NB4 (cell line): Measurements from ENCODE around the gene PLEKHM2.

Experiments
- CTCF ChIP-seq: IDR thresholded peaks from one replicate; pipeline ENCODE4 v1.5.1; 2012; ENCODE audit warnings: low read depth, low read length
- MAX ChIP-seq: IDR thresholded peaks from 2 replicates; pipeline ENCODE4 v1.6.1; 2011; ENCODE audit warnings: low read depth, low read length
- MYC ChIP-seq: IDR thresholded peaks from 2 replicates; pipeline ENCODE4 v1.6.1; 2011; ENCODE audit warnings: low read depth, low read length
- POLR2A ChIP-seq: IDR thresholded peaks from 2 replicates; pipeline ENCODE4 v1.6.1; 2011; ENCODE audit warnings: mild to moderate bottlenecking; ENCODE audit not compliant: insufficient read length; ENCODE audit errors: extremely low read depth

GRCh38 chr1:15662477-15662876 lies 21.6 kb upstream of the PLEKHM2 start:
- TF ChIP-seq POLR2A (no peak), MYC (no peak), CTCF (no peak), MAX (no peak)
